ENCODE results near the gene GAB3.
A peak's percentile ranks its signal among the peaks of the same experiment; 100 is the strongest.

The GAB3 gene

GRCh38 chrX:154751203-154751668 is 359 bp upstream of the GAB3 start:
- DNase-seq: no peak

- no peak for DNase-seq
Observed at GRCh38 chrX:154749856-154750255, 1.0 kb downstream of the GAB3 start.

DNA sequence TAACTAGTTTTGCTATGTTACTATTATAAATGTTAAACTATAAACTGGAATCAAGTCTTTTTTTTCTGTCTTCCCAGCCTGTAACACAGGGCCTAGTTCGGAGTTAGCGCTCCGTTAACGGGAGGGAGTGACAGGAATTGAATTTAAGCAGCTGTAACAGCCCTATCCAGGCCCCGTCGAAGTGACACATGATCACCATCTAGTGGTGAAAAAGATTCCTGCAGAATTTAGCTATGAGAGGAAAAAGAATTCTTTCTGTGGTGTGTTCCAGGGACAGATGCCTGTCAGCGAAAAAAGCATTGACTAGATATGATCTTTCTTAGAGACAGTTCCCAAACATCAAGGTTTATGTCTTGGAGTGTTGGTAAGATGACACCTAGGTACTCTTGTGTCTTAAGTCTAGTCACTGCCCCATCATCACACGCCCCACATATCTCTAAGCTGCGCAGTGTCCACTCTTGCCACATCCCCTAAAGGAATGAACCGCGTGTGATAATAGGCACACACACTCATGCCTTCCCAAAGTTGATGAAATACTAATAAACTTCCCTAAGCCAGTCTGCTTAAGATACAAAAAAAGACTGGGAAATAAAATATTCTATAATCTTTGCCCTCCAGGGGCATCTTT is 2.1 kb downstream of the GAB3 start:
- no peak for DNase-seq

GRCh38 chrX:154742613-154743012 is 8.3 kb downstream of the GAB3 start:
- no peak for DNase-seq

GRCh38 chrX:154739952-154740465 is 10.9 kb downstream of the GAB3 start:
- no peak for DNase-seq

GRCh38 chrX:154738011-154738738 is 12.7 kb downstream of the GAB3 start:
- no peak for DNase-seq

DNA sequence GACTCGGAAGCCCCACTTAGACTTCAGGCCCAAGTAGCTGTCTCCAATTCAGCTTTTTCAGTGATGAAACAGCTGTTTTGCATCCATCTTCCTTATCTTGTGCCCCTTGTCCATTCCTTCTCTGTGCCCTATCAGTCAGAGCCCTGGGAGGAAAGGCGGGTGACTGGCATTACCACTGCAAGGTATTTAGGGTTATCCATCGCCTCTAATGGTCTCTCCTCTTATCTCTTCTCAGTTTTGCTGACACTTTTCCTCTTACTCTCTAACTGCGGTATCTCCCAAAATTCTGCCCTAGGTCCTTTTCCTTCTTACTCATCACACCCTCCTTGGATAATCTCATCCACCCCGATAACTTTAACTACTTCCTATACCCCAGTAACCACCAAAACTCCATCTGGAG is 13.7 kb downstream of the GAB3 start:
- no peak for DNase-seq

- no peak for DNase-seq
Observed at GRCh38 chrX:154735695-154736393, 15.0 kb downstream of the GAB3 start.

DNA sequence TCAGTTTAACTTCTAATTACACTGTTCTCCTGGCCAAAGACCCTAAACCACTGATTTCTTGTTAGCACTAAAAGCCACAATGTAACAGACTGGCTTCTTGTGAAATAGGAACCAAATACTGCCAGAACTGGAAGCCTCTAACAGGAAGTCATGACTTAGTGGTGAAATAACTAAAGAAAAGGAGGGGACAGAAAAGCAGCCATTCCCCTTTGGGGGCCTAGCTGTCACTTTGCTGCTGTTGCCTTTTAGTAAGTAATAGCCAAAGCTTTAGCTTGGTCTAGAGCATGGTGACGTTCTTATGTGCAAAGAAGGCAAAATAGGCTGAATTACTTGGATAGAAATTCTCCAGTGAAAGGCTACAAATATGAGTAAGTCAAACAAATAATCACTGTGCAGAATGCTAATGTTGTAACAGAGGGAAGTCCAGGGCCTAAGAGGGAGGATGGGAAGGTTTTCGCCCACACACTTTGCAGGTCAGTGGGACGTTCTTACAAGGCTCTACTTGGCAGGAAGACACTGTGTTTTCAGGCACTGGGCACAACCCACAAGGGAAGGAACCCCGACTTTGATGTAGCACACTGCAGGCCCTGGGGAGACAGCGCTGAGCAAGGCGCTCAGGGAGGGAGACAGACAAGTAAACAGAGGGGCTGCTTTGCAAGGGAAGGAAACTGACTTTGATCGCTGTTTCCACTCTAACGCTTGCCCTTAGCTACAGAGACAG is 16.7 kb downstream of the GAB3 start:
- DNase-seq: peak; percentile 38

GRCh38 chrX:154733066-154733425 is 17.8 kb downstream of the GAB3 start:
- no peak for DNase-seq

DNA sequence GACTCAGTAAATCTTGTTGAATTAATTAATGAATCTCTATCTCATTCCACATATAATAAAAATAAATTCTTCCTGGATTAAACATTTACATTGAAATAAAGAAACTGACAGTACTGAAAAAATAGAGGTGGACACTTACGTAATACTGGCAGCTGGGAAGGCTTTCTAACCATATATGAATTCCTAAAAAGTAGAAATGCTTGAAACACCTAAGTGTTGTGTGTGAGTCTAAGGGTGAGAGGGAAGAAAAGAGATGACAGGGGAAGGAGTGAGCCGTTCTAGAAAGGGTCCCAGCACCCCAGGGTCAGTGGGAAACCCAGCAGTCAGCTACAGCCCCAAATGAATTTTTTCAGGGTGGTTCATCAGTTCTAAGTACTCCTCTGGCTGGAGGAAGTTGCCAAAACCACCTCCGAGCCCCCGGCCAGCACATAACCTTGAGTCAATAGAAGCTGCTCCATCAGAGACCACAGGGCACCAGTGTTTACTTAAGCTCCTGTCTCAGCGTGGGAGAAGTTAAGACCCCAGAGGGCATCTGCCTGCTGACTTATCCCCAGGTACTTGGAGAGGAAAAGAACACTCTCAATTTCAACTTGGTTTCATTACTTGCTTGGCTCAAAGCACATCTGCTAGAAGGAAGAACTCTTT is 18.3 kb downstream of the GAB3 start:
- no peak for DNase-seq

GRCh38 chrX:154731881-154732280 is 19.0 kb downstream of the GAB3 start:
- DNase-seq: no peak

GRCh38 chrX:154731184-154731583 is 19.7 kb downstream of the GAB3 start:
- no peak for DNase-seq

DNA sequence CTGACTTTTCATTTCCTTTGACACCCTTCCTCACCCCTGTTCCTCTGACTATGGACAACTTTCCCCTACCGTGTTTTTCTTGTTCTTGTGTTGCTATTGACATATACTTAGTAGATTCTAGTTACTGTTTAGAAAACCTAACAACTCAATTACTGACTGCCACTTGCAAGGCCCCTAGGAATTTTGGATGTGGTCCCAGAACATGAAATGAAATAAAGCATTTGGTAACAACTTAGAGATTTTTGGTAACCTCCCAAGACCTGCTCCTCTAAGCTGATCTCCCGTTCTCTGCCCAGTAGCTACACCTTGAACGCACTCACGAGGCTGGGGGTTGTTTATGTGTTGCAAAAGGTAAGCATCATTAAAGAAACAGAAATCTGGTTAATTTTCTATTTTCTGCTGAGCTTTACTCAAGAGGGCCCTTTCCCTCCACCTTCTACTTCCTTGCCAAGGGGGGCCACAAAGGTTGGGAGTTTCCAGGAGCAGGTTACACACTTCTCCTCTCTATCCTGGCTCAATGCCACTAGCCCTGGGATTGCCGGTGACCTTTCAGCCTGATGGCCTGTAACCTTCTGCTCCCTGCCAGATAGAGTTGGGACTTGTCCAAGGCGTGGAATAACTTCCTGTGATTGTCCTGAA is 20.5 kb downstream of the GAB3 start:
- no peak for DNase-seq

- DNase-seq: no peak
Observed at GRCh38 chrX:154729439-154729838, 21.4 kb downstream of the GAB3 start.

GRCh38 chrX:154728431-154729190 is 22.3 kb downstream of the GAB3 start:
- no peak for DNase-seq

GRCh38 chrX:154727871-154728270 is 23.0 kb downstream of the GAB3 start:
- DNase-seq: no peak

DNA sequence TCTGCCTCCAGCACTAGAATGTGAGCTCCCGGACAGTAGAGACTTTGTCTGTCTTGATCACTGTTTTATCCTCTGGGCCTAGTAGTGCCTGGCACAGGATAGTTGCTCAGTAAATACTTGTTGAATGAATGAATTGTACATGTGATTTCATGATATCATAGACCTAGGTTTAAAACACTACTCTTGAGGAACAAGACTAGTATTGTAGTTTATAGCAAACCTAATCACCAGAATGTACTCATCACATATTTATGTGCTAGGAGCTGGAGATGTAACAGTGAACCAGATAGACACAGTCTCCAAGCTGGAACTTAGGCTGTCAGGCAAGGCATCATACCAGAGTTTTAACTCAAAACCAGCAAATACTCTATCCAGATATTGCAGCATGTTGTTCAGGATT is 23.5 kb downstream of the GAB3 start:
- no peak for DNase-seq

DNA sequence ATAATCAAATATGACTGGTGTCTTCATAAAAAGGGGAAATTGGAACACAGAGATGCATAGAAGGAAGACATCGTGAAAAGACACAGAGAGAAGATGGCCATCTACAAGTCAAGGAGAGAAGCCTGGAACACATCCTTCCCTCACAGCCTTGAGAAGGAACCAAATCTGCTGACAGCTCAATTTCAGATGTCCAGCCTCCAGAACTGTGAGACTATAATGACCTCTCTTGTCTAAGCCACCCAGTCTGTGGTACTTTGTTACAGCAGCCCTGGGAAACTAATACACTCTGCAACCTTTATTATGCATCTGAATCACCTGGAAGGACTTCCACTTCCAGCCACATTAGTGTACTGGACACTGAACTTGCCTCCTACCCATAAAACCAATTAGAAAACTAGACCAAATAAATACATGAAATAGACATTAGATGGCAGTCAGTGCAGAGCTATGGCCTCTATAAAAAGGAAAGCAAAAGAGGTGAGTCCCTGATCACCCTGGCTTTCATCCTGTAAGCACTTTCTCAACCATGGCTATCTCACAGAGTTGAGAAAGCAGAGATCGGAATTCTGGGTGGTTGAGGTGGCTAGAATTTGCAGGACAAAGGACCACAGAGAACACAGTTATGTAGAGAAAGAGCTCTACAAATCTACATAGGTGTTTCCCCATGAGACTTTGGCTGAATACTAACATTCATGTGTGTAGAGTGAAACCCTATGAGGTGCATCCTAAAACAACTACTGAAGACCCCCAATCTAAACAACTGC is 25.7 kb downstream of the GAB3 start:
- no peak for DNase-seq

DNA sequence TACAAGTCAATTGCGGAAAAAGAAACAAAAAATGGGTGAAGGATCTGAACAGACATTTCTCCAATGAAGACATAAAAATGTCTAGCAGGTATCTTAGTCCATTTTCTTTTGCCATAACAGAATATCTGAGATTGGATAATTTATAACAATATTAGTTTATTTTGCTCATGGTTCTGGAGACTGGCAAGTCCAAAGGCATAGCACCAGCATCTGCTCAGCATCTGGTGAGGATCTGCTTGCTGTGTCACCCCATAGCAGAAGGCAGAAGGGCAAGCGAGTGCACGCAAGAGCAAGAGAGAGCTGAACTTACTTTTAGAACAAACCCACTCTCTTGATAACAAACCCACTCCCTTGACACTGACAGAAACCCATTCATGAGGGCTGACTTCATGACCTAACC is 29.7 kb downstream of the GAB3 start:
- no peak for DNase-seq

- no peak for DNase-seq
Observed at GRCh38 chrX:154720067-154720466, 30.8 kb downstream of the GAB3 start.

All from activated CD4-positive, alpha-beta T cell treated with anti-CD3 and anti-CD28 coated beads, Interleukin-2, amount 50 U/mL, for 1 hour (primary cell).